Breast epithelium (tissue), 3 donors: ENCODE results near the gene TLK1.

Source experiments
- POLR2AphosphoS5 ChIP-seq, 3 donors: sonication (generic); formaldehyde crosslinking; IDR thresholded peaks; one replicate each; pipeline ENCODE4 v1.6.1; 2017; ENCODE audit warnings: antibody characterized with exemption in 3 of 3
- TF ChIP-seq, protein P1 (sequence below), 3 donors: fragments of 450-650 bp; IDR thresholded peaks; one replicate each; pipeline ENCODE4 v1.5.1; 2016 to 2017; ENCODE audit warnings: antibody characterized with exemption in 3 of 3, mild to moderate bottlenecking in 3 of 3, moderate library complexity in 3 of 3

DNA sequence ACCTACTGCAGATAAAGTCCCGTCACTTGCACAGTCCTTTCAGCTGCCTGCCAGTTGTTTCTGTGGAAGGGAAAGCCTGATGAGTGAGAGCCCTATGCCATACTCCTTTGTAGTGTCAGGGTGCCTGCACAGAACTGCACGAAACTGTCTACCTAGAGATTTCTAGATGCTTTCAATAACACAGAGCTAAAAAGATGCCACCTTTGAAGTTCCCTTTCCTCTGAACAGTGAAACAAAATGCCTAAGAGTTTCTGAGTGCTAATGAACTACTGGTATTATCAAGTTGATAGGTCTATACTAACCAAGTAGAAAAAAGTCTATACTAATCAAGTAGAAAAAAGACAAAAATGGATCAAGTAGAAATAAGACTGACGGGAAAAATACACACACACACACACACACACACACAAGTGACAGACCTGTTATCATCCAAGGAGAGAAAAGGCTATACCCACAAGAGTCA lies 79.0 kb downstream of the TLK1 start:
- TF ChIP-seq, protein P1, sequence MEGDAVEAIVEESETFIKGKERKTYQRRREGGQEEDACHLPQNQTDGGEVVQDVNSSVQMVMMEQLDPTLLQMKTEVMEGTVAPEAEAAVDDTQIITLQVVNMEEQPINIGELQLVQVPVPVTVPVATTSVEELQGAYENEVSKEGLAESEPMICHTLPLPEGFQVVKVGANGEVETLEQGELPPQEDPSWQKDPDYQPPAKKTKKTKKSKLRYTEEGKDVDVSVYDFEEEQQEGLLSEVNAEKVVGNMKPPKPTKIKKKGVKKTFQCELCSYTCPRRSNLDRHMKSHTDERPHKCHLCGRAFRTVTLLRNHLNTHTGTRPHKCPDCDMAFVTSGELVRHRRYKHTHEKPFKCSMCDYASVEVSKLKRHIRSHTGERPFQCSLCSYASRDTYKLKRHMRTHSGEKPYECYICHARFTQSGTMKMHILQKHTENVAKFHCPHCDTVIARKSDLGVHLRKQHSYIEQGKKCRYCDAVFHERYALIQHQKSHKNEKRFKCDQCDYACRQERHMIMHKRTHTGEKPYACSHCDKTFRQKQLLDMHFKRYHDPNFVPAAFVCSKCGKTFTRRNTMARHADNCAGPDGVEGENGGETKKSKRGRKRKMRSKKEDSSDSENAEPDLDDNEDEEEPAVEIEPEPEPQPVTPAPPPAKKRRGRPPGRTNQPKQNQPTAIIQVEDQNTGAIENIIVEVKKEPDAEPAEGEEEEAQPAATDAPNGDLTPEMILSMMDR (IDR thresholded peaks at IDR 0.05) = no peak
- TF ChIP-seq POLR2AphosphoS5 (IDR thresholded peaks at IDR 0.05) = no peak
